Stomach smooth muscle (tissue), 2 donors: Measurements from ENCODE around the gene NAA16.

Experiments used
- H3K27ac ChIP-seq: one replicate; pipeline ENCODE4 v1.7.0; 2013; ENCODE audit warnings: mild to moderate bottlenecking, low read length, inconsistent platforms
- H3K27me3 ChIP-seq, 2 donors: one replicate each; pipeline ENCODE4 v1.7.0; 2013; ENCODE audit warnings: low read length in 2 of 2; ENCODE audit not compliant: insufficient read depth in 2 of 2, control insufficient read depth in 1 of 2
- H3K36me3 ChIP-seq, 2 donors: one replicate each; pipeline ENCODE4 v1.7.0; 2013; ENCODE audit warnings: low read length in 2 of 2; ENCODE audit not compliant: control insufficient read depth in 2 of 2, insufficient read depth in 2 of 2
- H3K4me1 ChIP-seq: one replicate; pipeline ENCODE4 v1.7.0; 2013; ENCODE audit warnings: low read length; ENCODE audit not compliant: control insufficient read depth, insufficient read depth
- H3K4me3 ChIP-seq, 2 donors: one replicate each; pipeline ENCODE4 v1.7.0; 2013; ENCODE audit warnings: low read length in 2 of 2
- H3K9ac ChIP-seq, 2 donors: one replicate each; pipeline ENCODE4 v1.7.0; 2013; ENCODE audit warnings: low read length in 2 of 2, mild to moderate bottlenecking in 1 of 2
- H3K9me3 ChIP-seq, 2 donors: one replicate each; pipeline ENCODE4 v1.7.0; 2013; ENCODE audit warnings: low read length in 2 of 2; ENCODE audit not compliant: control insufficient read depth in 2 of 2
- donor health status: healthy.
- donor health status: Pancreatic carcinoma.

The NAA16 gene

DNA sequence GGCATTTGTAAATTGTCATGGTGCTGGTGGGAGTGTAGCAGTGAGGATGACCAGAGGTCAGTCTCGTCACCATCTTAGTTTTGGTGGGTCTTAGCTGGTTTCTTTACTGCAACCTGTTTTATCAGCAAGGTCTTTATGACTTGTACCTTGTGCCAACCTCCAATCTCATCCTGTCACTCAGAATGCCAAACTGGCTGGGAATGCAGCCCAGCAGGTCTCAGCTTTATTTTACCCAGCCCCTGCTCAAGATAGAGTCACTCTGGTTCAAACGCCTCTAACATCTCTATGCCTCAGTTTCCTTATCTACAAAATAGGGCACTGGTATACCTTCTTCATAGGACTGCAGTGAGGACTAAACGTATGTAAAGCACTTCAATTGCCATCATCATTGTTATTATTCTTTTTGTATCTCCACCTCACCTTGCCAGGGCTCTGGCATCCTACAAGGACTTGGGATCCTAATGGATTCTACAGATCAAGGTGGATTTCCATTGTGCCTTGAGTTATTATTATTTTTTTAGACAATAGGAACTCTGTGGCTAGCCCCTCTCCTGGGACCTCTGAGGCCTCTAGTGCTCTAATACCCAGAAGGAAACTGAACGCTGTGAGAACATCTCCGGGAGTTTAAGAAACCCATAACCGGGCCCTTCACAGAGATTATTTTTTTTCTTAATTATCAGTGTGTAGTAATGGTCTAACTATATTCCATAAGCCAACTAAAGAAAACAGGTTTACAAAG lies 77.2 kb downstream of the NAA16 start:
- no peak overlapping the region for H3K4me3 ChIP-seq
- no peak overlapping the region for H3K27ac ChIP-seq
- H3K36me3 ChIP-seq, result no peaks in the 10 kb centered on the region
- H3K4me1 ChIP-seq, result no peaks in the 10 kb centered on the region
- no peak overlapping the region for H3K9ac ChIP-seq
- H3K27me3 ChIP-seq, result no peaks in the 10 kb centered on the region
- no peaks in the 10 kb centered on the region for H3K9me3 ChIP-seq

- Histone ChIP-seq H3K9ac (no peak overlapping the region), H3K9me3 (no peaks in the 10 kb centered on the region), H3K27ac (no peak overlapping the region), H3K4me3 (no peak overlapping the region), H3K4me1 (no peaks in the 10 kb centered on the region), H3K36me3 (no peaks in the 10 kb centered on the region), H3K27me3 (no peaks in the 10 kb centered on the region)
Measured at GRCh38 chr13:41389580-41389979, 78.5 kb downstream of the NAA16 start.

DNA sequence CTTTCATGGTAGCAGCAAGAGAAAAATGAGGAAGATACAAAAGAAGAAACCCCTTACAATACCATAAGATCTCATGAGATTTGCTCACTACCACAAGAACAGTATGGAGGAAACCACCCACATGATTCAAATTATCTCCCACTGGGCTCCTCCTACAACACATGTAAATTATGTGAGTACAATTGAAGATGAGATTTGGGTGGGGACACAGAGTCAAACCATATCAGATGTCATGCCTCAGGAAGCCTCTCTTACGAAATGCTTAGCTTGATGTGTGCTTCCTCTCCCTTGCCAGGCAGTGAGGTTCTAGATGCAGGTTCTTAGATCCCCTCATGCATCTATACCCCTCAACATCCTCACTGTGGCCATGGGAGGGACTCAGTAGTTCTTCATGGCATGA lies 83.1 kb downstream of the NAA16 start:
- Histone ChIP-seq H3K9ac (no peak overlapping the region), H3K4me1 (no peaks in the 10 kb centered on the region), H3K36me3 (no peaks in the 10 kb centered on the region), H3K27me3 (no peaks in the 10 kb centered on the region), H3K27ac (no peak overlapping the region), H3K4me3 (no peak overlapping the region), H3K9me3 (no peaks in the 10 kb centered on the region)

DNA sequence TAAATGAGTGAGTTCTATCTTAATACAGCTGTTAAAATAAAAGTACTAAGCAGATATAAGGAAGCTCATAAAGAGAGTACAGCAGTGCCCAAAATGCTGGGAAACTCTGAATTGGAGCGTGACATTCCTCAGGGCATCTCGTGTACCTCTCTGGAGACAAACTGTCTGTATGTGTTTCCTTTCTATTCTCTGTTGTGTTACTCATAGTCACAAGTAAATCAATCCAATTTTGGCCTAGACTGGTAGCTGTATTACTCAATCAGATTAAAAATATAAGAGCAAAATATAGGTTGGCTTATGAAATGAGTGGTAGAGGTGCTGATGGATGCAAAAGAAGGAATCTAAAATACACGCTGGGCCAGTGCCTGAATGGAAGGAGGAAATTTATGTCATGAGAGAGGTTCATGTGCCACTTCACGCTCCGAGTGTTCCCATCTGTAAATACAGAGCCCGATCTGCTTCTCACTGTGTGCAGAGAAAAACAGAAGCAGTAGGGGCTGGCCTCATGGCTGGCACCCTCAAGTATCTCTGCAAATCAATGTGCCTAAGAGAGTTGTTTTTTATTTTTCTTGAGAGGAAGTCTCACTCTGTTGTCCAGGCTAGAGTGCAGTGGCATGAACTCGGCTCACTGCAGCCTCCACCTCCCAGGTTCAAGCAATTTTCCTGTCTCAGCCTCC lies 87.6 kb downstream of the NAA16 start:
- H3K27ac ChIP-seq, result no peak overlapping the region
- H3K27me3 ChIP-seq, result no peaks in the 10 kb centered on the region
- no peak overlapping the region for H3K4me3 ChIP-seq
- H3K4me1 ChIP-seq, result no peaks in the 10 kb centered on the region
- no peak overlapping the region for H3K9ac ChIP-seq
- H3K9me3 ChIP-seq, result no peaks in the 10 kb centered on the region
- no peaks in the 10 kb centered on the region for H3K36me3 ChIP-seq

GRCh38 chr13:41401366-41401765 lies 90.3 kb downstream of the NAA16 start:
- Histone ChIP-seq H3K27me3 (no peaks in the 10 kb centered on the region), H3K27ac (no peak overlapping the region), H3K9ac (no peak overlapping the region), H3K4me1 (no peaks in the 10 kb centered on the region), H3K4me3 (no peak overlapping the region), H3K36me3 (no peaks in the 10 kb centered on the region), H3K9me3 (no peaks in the 10 kb centered on the region)

DNA sequence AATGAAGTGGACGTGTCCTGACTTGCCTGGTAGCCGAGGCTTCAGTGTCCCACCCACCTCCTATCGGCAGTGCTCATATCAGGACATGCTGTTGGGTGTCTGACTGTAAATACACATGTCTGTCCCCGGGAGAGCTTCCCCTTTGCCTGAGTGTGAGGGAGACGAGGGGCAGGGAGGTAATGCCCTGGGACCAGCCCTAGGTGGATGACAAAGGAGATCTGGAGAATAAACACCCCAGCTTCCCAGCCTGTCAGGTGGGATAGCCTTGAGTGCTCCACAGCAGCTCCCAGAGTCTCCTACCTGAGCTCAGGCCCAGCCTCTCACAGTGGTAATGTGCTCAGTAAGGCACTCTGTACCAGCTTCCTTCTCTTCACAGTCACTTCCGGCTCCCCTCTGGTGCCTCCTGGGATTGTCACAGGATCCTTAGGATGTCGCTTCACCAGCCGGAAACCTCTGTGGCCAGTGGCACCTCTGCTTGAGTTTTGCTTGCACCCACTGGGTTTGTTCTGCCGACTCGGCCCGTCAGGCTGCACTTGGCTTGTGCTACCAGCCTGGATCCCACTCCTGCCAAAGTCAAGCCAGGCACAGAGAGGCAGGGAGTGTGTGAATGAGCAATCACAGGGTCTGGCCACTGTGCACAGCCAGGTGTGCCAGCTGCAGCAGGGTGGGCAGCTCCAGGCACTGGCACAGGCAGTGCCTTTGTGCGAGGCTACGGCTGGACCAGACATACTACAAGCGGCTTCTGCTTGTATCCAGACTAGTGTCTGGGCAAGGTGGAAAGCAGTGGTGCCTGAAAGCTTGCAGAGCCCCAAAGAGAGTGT lies 91.8 kb downstream of the NAA16 start:
- no peaks in the 10 kb centered on the region for H3K4me1 ChIP-seq
- no peak overlapping the region for H3K4me3 ChIP-seq
- no peak overlapping the region for H3K9ac ChIP-seq
- H3K36me3 ChIP-seq, result no peaks in the 10 kb centered on the region
- no peaks in the 10 kb centered on the region for H3K27me3 ChIP-seq
- no peak overlapping the region for H3K27ac ChIP-seq
- H3K9me3 ChIP-seq, result no peaks in the 10 kb centered on the region

DNA sequence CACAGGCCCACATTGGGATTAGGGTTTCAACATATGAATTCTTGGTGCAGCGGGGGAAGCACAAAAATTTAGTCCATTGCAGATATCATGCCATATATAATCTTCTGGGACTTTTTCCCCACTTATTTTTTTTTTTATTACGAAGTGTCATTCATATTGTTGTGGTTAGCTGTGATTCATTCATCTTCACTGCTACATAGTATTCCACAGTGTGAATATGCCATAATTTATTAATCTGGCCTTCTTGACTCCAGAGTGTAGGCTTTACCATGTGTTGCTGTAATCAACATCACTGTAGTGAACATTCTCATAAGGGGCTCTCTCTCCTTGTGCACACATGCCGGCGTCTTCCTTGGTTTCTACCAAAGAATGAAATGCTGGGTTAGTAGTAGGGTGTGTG lies 92.9 kb downstream of the NAA16 start:
- Histone ChIP-seq H3K9me3 (no peaks in the 10 kb centered on the region), H3K4me1 (no peaks in the 10 kb centered on the region), H3K4me3 (no peak overlapping the region)

DNA sequence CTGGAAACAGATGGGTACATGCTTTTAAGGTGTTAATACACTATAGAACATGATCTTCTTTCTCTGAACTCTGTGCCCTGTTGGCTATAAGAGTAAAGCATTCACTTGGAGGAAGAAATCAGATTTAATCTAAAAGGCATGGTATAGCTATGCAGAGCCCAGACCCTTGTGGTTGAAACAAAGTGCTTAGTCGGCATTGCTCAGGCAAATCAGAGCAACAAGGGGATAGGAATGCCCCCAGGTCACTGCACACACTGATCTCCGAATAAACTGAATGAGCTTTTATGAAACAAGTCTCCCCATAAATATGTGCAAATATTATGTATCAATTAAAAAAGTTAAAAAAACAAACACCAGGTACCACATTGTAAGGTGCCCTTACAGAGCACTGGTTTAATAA lies 94.3 kb downstream of the NAA16 start:
- Histone ChIP-seq H3K9me3 (no peaks in the 10 kb centered on the region), H3K27ac (no peak overlapping the region), H3K27me3 (no peaks in the 10 kb centered on the region), H3K36me3 (no peaks in the 10 kb centered on the region), H3K4me1 (no peaks in the 10 kb centered on the region), H3K4me3 (no peak overlapping the region), H3K9ac (no peak overlapping the region)

More for the DNA sequence above, 92.9 kb downstream of the NAA16 start:
- Histone ChIP-seq H3K9ac (no peak overlapping the region), H3K36me3 (no peaks in the 10 kb centered on the region), H3K27ac (no peak overlapping the region), H3K27me3 (no peaks in the 10 kb centered on the region)

DNA sequence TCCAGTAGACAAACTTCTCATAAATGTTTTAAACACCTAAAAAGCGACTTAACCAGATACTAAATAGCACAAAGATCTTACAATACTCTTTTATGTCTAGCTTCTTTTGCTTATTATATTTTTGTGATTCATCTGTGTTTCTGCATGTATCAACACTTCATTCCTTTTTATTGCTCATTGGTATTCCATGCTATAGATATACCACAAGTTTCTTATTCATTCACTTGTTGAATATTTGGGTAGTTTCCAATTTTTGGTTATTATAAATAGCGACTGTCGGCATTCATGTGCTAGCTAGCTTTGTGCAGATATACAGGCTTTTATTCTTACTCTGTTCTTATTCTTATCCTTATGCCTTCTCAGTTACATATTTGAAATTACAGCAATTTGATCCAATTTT lies 96.3 kb downstream of the NAA16 start:
- Histone ChIP-seq H3K36me3 (no peaks in the 10 kb centered on the region), H3K9ac (no peak overlapping the region)

DNA sequence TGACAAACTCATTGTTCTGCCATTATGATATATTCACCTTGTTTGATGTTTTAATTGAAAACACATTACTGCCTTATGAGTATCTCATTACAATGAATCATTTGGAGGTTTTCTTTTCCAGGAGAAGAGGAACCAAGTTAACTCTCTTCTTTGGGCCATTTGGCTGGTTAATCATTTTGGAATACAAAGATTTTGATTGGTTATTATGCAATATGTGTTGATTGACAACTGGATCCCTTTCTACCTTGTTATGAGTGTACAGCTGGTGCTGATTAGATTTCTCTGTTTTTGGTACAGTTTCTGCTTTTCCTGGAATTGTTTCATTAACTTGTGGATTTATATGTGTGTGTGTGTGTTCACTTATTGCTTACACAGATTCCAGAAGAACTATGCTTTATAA lies 97.1 kb downstream of the NAA16 start:
- Histone ChIP-seq H3K27ac (no peak overlapping the region), H3K27me3 (no peaks in the 10 kb centered on the region), H3K4me3 (no peak overlapping the region), H3K9ac (no peak overlapping the region), H3K4me1 (no peaks in the 10 kb centered on the region), H3K9me3 (no peaks in the 10 kb centered on the region), H3K36me3 (no peaks in the 10 kb centered on the region)

More for the DNA sequence above, 96.3 kb downstream of the NAA16 start:
- Histone ChIP-seq H3K27ac (no peak overlapping the region), H3K27me3 (no peaks in the 10 kb centered on the region), H3K9me3 (no peaks in the 10 kb centered on the region), H3K4me3 (no peak overlapping the region), H3K4me1 (no peaks in the 10 kb centered on the region)
